Astrocyte of the cerebellum (primary cell): ENCODE measurements around the gene TREX2.

Experiments
- DNase-seq: peaks from one replicate; pipeline ENCODE4 v3.0.0-alpha.2; 2011; ENCODE audit warnings: low read depth
- H3K4me3 ChIP-seq: 2 replicates; pipeline ENCODE4 v1.5.1; 2011; ENCODE audit warnings: mild to moderate bottlenecking, low read depth, low read length, moderate library complexity
- CTCF ChIP-seq: IDR thresholded peaks from 2 replicates; pipeline ENCODE4 v1.5.1; 2012; ENCODE audit warnings: low read length, low read depth, moderate library complexity, mild to moderate bottlenecking; ENCODE audit errors: missing control alignments
- in situ Hi-C: cut with HindIII; loops from 2 replicates; pipeline ENCODE4 v1.10.0; 2017; ENCODE audit warnings: low sequenced_read_pairs

Gene TREX2

GRCh38 chrX:153476666-153477363, 31.0 kb upstream of the TREX2 start:
- no peak for DNase-seq
- H3K4me3 ChIP-seq: no peak overlapping the region
- no peak for TF ChIP-seq CTCF
- in situ Hi-C loops: no loop called here

GRCh38 chrX:153475751-153476281, 30.0 kb upstream of the TREX2 start:
- in situ Hi-C loops: no loop called here
- H3K4me3 ChIP-seq: no peak overlapping the region
- no peak for TF ChIP-seq CTCF
- DNase-seq: no peak

DNA sequence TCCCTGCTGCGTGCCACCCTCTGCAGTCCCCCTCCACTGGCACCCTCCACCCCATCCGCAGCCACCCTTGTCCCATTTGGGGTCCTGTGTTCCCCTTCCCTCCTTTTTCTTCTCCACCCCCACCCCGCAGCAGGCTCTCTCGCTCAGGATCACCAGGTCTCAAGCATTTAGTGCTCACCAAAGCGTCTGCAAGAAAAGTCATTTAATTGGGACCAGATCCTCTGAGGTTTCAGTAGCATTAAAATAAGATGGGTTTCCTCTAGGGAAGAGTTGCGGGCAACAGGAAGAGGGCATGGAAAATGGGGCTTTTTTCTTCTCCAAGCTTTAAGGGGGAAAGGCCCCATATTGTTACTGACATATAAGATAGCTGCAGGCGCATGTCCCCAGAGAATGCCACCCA, 29.4 kb upstream of the TREX2 start:
- no peak for DNase-seq
- no peak for TF ChIP-seq CTCF
- H3K4me3 ChIP-seq: no peak overlapping the region
- in situ Hi-C loops: no loop called here

DNA sequence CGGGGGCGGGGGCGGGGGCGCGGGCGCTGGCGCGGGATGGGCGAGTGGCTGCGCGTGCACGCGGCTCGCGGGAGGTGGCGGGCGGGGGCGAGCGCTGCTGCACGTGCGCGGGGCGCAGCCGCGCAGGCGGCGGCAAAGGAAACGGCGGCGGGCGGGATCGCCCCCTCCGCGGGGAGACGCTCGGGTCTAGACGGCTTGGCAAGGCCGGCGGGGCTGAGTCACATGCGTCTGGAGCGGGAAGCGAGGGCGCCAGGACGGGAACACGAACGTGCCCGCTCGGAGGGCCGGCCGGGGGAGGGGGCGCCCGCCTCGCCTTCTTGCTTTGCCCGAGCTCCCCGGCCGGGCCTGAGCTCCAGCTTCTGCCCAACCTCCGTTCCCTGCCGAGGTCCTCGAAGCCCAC, 28.9 kb upstream of the TREX2 start:
- no peak overlapping the region for H3K4me3 ChIP-seq
- no peak for DNase-seq

DNA sequence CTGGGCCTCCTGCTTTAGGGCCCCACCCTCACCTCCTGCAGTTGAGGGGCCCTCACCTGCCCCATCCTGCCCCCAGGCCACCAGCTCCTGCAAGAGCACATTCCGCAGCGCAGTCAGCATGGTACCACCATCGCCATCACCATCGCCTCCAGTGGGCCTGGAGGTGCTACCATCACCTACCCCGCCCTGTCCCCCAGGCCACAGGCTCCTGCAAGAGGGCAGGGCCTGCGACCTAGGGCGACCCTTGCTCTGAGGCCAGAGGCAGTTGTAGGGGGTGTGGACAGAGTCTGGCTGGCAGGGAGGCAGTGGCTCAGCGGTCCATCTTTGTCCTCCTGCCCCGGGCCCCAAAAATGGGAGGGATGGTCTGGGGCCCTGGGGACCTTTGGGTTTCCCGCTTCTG, 28.4 kb upstream of the TREX2 start:
- no peak for DNase-seq

More for the DNA sequence above, 28.9 kb upstream of the TREX2 start:
- no peak for TF ChIP-seq CTCF
- in situ Hi-C loops: no loop called here

DNA sequence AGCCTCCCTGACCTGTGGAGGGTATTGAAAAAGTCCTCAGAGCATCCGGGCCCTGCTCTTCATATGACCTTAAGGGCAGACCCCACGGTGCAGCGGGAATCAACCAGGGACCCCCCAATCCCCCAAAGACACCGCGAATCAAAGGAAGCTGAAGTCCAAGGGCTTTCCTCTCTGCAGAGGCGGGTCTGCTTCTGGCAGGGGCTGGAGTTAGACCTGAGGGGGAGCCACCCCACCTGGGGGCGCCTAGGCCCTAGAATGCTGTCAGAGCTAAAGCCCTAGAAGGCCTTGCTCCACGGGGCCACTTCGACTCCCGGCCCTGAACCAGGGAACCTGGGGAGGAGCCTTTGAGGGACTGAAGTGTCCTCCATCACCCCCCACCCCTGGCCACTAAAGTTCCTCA, 27.3 kb upstream of the TREX2 start:
- no peak for TF ChIP-seq CTCF
- no peak overlapping the region for H3K4me3 ChIP-seq
- no peak for DNase-seq
- in situ Hi-C loops: no loop called here

More for the DNA sequence above, 28.4 kb upstream of the TREX2 start:
- H3K4me3 ChIP-seq: no peak overlapping the region
- no peak for TF ChIP-seq CTCF
- in situ Hi-C loops: no loop called here
